Endometrium (tissue), 2 donors: Measurements from ENCODE around the gene ANXA2R.
"Not testable (repeated sequence)": the region's sequence is repeated elsewhere in the genome, so short reads cannot be mapped to it uniquely, and the experiment has no call there.

Experiments used
- FAIRE-seq: peaks from 2 replicates; lab custom pipeline; 2012; peaks lifted over from hg19 to GRCh38; lab: Jason Lieb, UNC
- donor health status: control.
- donor health status: control.

ANXA2R gene

DNA sequence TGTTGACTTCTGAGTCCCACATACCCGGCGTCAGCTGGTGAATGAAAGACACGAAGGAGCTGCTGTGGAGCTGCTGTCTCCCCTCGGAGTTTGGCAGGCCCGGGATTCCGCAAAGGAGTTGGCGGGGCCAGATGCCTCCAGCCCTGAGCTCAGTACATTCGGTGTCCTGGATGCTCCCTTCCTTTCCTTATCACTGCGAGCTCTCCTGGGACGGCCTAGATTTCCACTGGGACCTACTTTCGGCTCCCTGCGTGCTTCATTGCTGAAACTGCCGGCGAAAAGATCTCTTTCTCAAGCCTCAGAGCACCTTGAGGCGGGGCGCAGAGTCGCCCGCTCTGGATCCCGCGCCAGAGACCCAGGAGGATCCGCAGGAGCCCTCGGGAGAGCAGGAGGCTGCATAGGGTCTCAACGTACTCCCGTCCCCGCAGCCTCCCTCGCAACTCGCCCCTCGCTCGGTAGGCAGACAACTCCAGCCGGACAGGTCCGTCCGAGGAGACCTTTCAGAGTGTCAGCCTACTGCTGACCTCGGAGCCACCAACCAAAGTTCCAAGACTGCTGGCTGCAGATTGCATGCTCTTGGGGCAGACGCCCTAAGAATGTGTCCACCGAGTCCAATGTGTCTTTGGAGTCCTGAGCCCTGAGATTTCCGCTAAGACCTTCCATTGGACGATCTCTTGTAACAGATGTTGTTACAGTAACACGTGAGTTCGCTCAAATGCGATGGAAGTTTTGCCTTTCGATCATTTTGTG is 6.1 kb downstream of the ANXA2R start:
- FAIRE-seq, result no peak

DNA sequence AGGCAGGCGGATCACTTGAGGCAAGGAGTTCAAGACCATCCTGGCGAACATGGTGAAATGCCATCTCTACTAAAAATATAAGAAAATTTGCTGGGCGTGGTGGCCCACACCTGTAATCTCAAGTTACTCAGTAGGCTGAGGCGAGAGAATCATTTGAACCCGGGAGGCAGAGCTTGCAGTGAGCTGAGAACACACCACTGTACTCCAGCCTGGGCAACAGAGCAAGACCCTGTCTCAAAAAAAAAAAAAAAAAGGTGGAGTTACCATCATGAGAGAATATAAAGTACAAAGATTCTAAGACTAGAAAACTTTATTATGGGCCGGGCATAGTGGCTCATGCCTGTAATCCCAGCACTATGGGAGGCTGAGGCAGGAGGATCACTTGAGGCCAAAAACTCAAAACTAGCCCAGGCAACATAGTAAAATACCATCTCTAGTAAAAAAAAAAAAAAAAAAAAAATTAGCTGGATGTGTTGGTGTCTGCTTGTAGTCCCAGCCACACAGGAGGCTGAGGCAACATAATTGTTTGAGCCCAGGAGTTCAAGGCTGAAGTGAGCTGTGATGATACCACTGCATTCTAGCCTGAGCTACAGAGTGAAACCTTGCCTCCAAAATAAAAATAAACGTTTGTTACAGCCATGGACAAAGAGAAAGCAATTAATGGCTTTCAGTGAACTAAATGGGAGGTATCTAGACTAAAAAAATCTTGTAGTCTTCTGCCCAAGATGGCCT is 12.9 kb downstream of the ANXA2R start:
- no peak for FAIRE-seq

- not testable (repeated sequence) for FAIRE-seq
Measured at GRCh38 chr5:43025184-43025950, 14.8 kb downstream of the ANXA2R start.

- FAIRE-seq, result no peak
Measured at GRCh38 chr5:43024217-43024616, 15.9 kb downstream of the ANXA2R start.

DNA sequence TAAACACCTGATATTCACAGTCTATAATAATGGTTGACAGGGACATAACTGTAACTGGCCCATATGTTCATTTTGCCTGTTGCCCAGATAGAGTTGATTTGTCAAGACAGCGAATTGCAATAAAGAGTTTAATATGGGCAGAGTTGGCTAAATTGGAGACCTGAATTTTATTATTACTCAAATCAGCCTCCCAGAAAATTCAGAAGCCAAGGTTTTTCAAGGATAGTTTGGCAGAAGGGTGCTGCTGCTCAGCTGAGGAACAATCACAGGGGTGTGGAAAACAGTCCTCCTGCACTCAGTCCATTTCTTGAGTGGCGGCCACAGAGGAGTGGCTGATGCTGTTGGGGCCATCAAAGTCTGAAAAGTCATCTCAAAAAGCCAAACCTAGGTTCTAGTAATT is 19.0 kb downstream of the ANXA2R start:
- no peak for FAIRE-seq

GRCh38 chr5:43020399-43020746 is 19.7 kb downstream of the ANXA2R start:
- no peak for FAIRE-seq

GRCh38 chr5:43019614-43020398 is 20.3 kb downstream of the ANXA2R start:
- FAIRE-seq, result no peak

- no peak for FAIRE-seq
Measured at GRCh38 chr5:43019291-43019613, 20.9 kb downstream of the ANXA2R start.

- no peak for FAIRE-seq
Measured at GRCh38 chr5:43017428-43017815, 22.7 kb downstream of the ANXA2R start.

- no peak for FAIRE-seq
Measured at GRCh38 chr5:43016217-43016779, 23.8 kb downstream of the ANXA2R start.

DNA sequence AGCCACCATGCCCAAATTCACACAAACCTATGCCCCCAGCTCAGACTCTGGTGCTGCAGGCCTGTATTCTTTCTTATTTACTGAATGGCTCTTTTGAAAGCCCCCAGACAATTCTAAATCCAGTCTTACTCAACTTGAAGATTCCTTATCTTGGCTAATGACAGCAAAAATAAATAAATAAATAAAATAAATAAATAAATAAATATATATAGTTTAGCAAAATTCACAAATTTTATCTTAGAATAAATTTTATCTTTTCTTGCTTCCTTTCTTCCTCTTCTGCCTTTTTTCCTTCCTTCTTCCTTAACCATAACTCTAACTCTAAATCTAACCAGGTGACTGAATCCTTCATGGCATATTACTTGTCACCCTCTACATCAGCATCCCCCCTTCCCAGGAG is 25.6 kb downstream of the ANXA2R start:
- FAIRE-seq, result no peak

GRCh38 chr5:43010935-43011315 is 29.2 kb downstream of the ANXA2R start:
- no peak for FAIRE-seq

DNA sequence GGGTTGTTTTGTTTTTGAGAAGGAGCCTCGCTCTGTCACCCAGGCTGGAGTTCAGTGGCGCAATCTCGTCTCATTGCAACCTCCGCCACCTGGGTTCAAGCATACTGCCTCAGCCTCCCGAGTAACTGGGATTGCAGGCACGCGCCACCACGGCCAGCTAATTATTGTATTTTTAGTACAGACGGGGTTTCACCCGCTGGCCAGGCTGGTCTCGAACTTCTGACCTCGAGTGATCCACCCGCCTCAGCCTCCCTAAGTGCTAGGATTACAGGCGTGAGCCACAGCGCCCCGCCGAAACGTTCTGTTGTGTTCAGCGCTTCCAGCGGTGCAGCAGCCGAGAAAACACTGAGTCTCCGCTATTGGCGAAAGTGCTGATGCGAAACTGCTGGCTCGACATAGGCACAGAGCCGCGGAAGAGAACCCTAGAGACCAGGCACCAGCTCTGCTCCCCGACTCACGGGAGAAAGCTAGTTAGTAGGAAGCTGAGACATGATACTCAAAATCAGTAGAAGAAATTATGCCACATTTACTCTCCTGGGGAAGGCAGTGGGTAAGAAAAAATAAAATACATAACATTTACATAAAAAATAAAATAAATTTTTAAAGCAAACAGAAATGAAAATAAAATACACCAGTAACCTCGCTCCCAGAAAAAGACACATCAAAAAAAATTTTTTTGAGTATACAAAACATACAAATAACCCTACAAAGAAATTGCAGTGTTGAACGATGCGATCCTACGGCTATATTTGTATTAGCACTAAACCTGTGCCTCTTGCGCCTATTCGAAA is 31.6 kb downstream of the ANXA2R start:
- peak; percentile 65 for FAIRE-seq

DNA sequence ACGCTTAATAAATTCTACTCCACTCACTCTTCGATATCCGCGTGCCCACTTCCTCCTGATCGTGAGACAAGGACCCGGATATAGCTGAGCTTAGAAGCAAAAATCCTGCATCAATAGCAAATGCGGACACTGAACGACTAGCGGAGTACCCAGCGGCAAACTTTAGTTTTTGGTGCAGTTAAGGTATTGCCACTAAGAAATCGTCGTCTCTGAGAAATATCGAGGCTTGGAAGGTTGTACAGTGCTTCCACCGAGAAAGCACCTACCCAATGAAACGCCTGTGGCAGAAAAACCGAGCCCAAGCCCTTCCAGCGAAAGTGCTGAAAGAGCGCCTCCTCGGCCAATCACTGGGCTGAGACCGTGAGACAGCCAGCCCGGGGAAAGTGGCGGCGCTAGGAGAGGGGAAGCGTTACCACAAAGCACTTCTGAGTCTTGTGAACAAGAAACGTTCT is 32.2 kb downstream of the ANXA2R start:
- FAIRE-seq, result no peak

DNA sequence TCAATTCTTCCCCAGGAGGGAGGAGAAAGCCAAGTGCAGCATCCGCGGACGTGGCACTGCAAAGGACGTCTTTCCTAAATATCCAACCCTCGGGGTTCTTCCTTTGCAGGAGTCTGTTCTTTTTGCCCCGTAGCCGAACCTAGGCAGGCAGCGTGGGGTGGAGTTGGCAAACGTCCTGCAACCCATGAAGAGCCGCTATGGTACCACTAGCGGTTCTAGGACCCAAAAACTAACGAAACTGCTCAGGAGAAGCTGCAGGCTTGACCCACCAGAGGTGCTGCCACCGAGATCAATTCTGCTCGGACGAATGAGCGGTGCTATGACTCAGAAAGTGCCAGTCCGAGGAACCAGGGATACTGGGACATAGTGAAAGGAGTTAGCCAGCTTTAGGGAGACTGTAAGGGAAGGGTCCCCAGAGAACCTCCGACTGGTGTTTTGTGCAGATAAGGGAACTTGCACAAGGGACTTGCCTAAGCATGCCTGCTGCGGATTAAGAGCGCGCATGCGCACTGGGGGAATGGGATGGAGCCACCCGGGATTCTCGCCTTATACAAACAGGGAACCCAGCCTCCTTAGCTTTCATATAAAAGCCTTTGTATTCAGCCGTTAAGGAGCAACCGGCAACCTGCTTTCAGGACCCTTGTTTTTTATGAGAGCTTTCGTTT is 32.7 kb downstream of the ANXA2R start:
- no peak for FAIRE-seq

DNA sequence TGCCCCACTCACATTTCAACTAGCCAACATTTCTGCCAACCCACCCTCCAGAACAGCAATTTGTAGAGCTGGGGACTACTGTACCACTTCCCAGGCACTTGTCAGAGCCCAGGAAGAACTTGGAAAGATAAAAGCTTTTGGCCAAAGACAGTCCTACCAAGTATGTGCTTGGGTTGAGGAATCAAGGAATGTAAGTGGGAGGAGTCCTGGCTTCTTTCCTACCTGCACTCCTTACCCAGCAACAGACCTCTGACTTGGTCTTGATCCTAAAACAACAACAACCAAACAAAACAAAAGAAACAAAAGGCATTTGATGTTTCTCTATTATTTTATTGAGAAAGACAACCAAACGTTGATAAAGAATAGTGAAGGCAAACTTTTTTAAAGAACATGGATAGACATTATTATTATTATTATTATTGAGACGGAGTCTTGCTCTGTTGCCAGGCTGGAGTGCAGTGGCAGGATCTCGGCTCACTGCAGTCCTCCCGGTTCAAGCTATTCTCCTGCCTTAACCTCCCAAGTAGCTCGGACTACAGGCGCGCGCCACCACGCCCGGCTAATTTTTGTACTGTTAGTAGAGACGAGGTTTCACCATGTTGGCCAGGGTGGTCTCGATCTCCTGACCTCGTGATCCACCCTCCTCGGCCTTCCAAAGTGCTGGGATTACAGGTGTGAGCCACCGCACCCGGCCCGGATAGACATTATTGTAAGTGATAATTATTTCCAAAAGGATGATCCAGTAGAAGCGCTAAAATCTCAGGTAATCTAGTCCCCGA is 33.5 kb downstream of the ANXA2R start:
- FAIRE-seq, result no peak

DNA sequence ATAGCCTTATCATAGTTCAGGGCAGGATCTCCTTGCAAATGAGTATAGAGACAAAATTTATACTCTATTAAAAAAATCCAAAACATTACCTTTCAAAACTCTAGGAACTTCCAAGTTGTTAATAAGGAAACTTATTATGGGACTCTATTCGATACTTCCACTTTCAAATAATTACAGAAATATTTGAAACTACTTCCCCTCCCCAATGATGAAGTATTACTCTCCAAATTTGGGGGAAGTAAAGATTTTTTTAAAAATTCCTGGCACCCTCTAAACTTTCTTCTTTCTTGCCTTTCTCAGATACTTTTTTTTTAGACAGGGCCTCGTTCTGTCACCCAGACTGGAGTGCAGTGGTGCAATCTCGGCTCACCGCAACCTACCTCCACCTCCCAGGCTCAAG is 35.1 kb downstream of the ANXA2R start:
- no peak for FAIRE-seq

DNA sequence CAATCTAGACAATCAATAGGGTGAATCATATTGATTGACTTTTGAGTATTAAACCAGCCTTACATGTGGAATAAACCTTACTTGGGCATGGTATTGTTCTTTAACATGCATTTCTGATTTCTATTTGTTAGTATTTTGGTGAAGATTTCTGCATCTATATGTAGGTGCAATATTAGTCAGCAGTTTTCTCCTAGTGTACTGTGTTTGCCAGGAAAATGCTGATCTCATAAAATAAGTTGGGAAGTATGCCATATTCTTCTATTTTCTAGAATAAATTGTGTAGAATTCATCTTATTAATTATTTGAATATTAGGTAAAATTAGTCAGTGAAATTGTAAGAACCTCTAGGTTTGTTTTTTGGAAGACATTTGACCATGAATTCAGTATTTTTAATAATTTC is 38.4 kb downstream of the ANXA2R start:
- no peak for FAIRE-seq

DNA sequence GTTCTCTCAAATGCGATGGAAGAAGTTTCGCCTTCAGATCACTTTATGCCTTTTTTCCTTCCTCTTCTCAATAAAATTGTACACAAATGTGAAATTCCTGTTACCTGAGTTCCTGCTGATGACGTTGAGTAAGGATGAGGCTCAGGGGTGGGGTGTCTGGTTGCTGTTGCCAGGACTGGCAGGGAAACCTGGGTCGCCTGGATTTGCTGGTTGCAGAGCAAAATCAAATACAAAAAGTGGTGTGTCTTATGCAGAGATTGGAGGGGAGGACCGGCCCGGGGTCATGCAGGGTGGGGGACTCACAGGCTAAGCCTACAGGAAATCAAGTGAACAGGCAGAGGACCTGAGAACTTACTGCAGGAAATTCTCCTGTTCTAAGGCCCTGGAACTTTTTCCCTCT is 39.2 kb downstream of the ANXA2R start:
- FAIRE-seq, result no peak
